Measurements from ENCODE around the gene PEX10.

Gene PEX10

DNA sequence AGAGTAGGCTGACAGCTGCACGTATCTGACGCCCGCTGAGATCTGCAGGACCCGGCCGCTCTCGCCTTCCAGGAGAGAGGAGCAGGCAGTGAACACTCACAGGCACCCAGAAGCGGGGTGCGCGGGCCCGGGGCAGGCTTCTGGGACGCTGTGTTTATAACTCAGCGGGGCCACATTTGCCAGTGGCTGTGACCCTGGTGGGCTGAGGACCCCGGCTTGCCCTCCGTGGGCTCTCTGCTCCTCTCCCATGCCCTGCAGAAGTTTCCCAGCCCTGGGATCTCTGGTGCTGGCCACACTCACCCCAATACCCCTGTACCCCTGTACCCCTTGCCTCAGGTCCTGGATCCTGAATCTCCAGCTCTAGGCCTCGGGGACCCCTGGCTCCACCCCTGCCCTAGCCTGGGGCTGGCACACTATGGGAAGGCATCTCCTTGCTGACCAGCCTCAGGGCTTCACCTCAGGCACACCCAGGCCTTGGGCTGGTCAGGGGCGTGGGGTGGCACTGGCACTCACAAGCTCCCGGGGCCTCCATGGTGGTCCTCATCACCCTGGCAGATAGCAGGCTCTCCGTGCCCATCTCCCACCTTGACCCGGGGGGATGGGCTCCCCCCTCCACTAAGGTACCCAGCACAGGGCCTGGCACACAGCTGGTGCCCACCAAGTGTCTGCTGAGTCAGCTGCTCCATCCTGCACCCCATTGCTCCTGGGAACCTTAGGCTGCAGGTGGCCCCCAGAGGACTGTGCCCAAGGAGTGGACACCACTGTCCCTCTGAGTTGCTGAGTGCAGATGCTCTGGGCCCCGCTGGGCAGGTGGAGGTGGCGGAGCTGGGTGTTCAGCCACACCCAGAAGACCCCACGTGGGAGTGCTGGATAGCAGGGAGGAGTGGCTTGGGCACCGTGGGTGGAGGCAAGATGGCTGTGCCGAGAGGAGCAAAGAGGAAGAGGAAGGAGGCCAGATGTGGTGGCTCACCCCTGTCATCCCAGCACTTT is 53.4 kb downstream of the PEX10 start:
- TF ChIP-seq, protein P1, sequence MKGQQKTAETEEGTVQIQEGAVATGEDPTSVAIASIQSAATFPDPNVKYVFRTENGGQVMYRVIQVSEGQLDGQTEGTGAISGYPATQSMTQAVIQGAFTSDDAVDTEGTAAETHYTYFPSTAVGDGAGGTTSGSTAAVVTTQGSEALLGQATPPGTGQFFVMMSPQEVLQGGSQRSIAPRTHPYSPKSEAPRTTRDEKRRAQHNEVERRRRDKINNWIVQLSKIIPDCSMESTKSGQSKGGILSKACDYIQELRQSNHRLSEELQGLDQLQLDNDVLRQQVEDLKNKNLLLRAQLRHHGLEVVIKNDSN (IDR thresholded peaks at IDR 0.05), result no peak
- TF ChIP-seq FOXM1 (IDR thresholded peaks at IDR 0.05; ENCODE audit: borderline replicate concordance, low read depth) (no peak), YY1 (IDR thresholded peaks at IDR 0.05; ENCODE audit: low read depth) (no peak), TEAD4 (IDR thresholded peaks at IDR 0.05) (no peak), CREB1 (IDR thresholded peaks at IDR 0.05; ENCODE audit: low read depth) (no peak), RAD21 (IDR thresholded peaks at IDR 0.05; ENCODE audit: low read depth) (no peak), TAF1 (IDR thresholded peaks at IDR 0.05; ENCODE audit: low read depth) (no peak), EGR1 (IDR thresholded peaks at IDR 0.05) (no peak), ZBTB7A (IDR thresholded peaks at IDR 0.05; ENCODE audit: low read depth) (no peak), EP300 (IDR thresholded peaks at IDR 0.05; ENCODE audit: borderline replicate concordance) (no peak), NFIC (IDR thresholded peaks at IDR 0.05) (no peak), TCF12 (IDR thresholded peaks at IDR 0.05; ENCODE audit: low read depth) (no peak), CEBPB (IDR thresholded peaks at IDR 0.05) (no peak)
- TF ChIP-seq, protein P2, sequence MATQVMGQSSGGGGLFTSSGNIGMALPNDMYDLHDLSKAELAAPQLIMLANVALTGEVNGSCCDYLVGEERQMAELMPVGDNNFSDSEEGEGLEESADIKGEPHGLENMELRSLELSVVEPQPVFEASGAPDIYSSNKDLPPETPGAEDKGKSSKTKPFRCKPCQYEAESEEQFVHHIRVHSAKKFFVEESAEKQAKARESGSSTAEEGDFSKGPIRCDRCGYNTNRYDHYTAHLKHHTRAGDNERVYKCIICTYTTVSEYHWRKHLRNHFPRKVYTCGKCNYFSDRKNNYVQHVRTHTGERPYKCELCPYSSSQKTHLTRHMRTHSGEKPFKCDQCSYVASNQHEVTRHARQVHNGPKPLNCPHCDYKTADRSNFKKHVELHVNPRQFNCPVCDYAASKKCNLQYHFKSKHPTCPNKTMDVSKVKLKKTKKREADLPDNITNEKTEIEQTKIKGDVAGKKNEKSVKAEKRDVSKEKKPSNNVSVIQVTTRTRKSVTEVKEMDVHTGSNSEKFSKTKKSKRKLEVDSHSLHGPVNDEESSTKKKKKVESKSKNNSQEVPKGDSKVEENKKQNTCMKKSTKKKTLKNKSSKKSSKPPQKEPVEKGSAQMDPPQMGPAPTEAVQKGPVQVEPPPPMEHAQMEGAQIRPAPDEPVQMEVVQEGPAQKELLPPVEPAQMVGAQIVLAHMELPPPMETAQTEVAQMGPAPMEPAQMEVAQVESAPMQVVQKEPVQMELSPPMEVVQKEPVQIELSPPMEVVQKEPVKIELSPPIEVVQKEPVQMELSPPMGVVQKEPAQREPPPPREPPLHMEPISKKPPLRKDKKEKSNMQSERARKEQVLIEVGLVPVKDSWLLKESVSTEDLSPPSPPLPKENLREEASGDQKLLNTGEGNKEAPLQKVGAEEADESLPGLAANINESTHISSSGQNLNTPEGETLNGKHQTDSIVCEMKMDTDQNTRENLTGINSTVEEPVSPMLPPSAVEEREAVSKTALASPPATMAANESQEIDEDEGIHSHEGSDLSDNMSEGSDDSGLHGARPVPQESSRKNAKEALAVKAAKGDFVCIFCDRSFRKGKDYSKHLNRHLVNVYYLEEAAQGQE (IDR thresholded peaks at IDR 0.05; ENCODE audit: low read depth), result no peak
- TF ChIP-seq, protein P3, sequence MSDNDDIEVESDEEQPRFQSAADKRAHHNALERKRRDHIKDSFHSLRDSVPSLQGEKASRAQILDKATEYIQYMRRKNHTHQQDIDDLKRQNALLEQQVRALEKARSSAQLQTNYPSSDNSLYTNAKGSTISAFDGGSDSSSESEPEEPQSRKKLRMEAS (IDR thresholded peaks at IDR 0.05), result no peak

DNA sequence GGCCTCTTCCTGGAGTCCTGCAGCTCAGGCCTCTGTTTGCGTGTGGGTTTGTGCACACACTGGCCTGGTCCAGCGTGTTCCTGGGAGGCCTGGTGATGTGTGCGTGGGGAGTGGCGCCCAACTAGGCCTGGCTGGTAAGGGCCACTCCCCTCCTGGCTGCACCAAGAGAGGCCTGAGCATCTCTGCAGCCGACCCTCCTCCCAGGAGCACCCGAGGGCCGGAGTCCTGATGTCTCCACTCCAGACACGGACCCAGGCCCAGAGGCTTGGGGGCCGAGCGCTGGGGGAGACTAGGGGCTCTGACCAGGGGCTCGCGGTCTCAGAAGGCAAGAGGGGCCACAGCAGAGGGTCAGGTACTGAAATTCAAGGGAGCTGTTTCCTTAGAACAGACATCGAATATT is 54.3 kb downstream of the PEX10 start:
- TF ChIP-seq, protein P2 (IDR thresholded peaks at IDR 0.05; ENCODE audit: low read depth), result no peak
- TF ChIP-seq FOXM1 (IDR thresholded peaks at IDR 0.05; ENCODE audit: borderline replicate concordance, low read depth) (no peak), NFIC (IDR thresholded peaks at IDR 0.05) (no peak), CEBPB (IDR thresholded peaks at IDR 0.05) (no peak), TEAD4 (IDR thresholded peaks at IDR 0.05) (no peak), TCF12 (IDR thresholded peaks at IDR 0.05; ENCODE audit: low read depth) (no peak), TAF1 (IDR thresholded peaks at IDR 0.05; ENCODE audit: low read depth) (no peak), EGR1 (IDR thresholded peaks at IDR 0.05) (no peak)
- TF ChIP-seq, protein P3 (IDR thresholded peaks at IDR 0.05), result no peak

DNA sequence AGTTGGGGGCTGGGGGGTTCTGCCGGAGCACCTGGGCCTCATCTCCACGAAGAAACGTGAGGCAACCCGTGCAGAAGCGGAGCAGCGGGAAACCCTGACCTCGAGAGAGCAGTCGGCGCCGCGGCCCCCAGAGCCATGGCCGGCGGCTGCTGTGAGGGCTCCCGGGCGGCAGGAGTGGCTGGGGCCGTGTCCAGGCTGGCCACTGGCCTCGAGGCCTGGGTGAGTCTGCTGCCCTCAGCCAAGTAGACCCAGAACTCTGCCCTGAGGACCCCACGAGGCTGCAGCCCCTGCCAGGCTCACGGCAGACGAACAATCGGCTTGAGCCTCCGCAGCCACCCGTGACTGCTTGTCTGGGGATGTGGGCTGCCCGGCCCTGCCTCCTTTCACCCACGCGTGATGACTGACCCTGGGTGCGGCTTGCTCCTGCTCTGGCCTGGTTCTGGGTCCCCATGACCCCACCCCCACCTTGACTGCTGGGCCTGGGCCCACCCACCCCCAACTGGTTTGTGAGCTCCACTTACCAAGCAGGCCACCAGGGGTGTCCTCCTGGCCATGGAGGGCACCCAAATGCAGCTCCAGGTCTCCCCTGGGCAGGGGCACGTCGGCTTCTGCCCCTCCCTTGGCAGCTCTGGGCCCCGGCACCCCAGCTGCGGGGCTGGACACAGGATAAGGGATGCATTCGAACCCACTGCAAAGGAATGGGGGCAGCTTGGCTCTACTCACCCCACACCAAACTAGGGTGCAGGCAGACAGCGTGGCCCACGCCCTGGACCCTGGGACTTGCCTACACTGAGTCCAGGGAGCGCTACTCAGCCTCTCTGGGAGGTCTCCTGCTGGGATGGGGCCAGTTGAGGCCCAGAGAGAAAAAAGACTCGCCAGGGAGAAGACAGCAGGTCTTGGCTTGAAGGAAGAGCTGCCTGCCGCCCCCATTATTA is 55.2 kb downstream of the PEX10 start:
- TF ChIP-seq NFIC (IDR thresholded peaks at IDR 0.05), result no peak
- no peak for TF ChIP-seq ZBTB7A (IDR thresholded peaks at IDR 0.05; ENCODE audit: low read depth)
- TF ChIP-seq CEBPB (IDR thresholded peaks at IDR 0.05), result no peak
- TF ChIP-seq, protein P3 (IDR thresholded peaks at IDR 0.05), result no peak
- TF ChIP-seq RAD21 (IDR thresholded peaks at IDR 0.05; ENCODE audit: low read depth), result no peak
- no peak for TF ChIP-seq FOXM1 (IDR thresholded peaks at IDR 0.05; ENCODE audit: borderline replicate concordance, low read depth)
- TF ChIP-seq, protein P2 (IDR thresholded peaks at IDR 0.05; ENCODE audit: low read depth), result no peak
- TF ChIP-seq EP300 (IDR thresholded peaks at IDR 0.05; ENCODE audit: borderline replicate concordance), result no peak
- no peak for TF ChIP-seq TCF12 (IDR thresholded peaks at IDR 0.05; ENCODE audit: low read depth)
- no peak for TF ChIP-seq EGR1 (IDR thresholded peaks at IDR 0.05)
- no peak for TF ChIP-seq TAF1 (IDR thresholded peaks at IDR 0.05; ENCODE audit: low read depth)
- TF ChIP-seq YY1 (IDR thresholded peaks at IDR 0.05; ENCODE audit: low read depth), result no peak
- no peak for TF ChIP-seq TEAD4 (IDR thresholded peaks at IDR 0.05)
- TF ChIP-seq CREB1 (IDR thresholded peaks at IDR 0.05; ENCODE audit: low read depth), result no peak

Data from Ishikawa (cell line).